HEK293 (cell line): ENCODE measurements around the gene FOXC1.
A peak's percentile ranks its signal among the peaks of the same experiment; 100 is the strongest.

Source experiments
- OSR2 ChIP-seq: fragments of 450-650 bp; formaldehyde crosslinking; IDR thresholded peaks from 2 replicates; pipeline ENCODE4 v1.5.1; 2016; ENCODE audit warnings: missing biosample characterization, missing genetic modification characterization
- SCRT1 ChIP-seq: fragments of 450-650 bp; formaldehyde crosslinking; IDR thresholded peaks from 2 replicates; pipeline ENCODE4 v1.5.1; 2016; ENCODE audit warnings: missing biosample characterization, missing genetic modification characterization, borderline replicate concordance
- SCRT2 ChIP-seq: fragments of 450-650 bp; formaldehyde crosslinking; IDR thresholded peaks from 2 replicates; pipeline ENCODE4 v1.5.1; 2016; ENCODE audit warnings: missing biosample characterization, missing genetic modification characterization
- ZBTB1 ChIP-seq: fragments of 450-650 bp; formaldehyde crosslinking; IDR thresholded peaks from 2 replicates; pipeline ENCODE4 v1.5.1; 2016; ENCODE audit warnings: missing biosample characterization, missing genetic modification characterization
- ZNF140 ChIP-seq: fragments of 450-650 bp; formaldehyde crosslinking; IDR thresholded peaks from 2 replicates; pipeline ENCODE4 v1.5.1; 2016; ENCODE audit warnings: missing biosample characterization, missing genetic modification characterization
- ZNF146 ChIP-seq: fragments of 450-650 bp; formaldehyde crosslinking; IDR thresholded peaks from 2 replicates; pipeline ENCODE4 v1.5.1; 2016; ENCODE audit warnings: missing biosample characterization, missing genetic modification characterization
- ZNF24 ChIP-seq: fragments of 450-650 bp; formaldehyde crosslinking; IDR thresholded peaks from 2 replicates; pipeline ENCODE4 v1.5.1; 2016; ENCODE audit warnings: missing biosample characterization, missing genetic modification characterization
- ZNF292 ChIP-seq: fragments of 450-650 bp; formaldehyde crosslinking; IDR thresholded peaks from 2 replicates; pipeline ENCODE4 v1.5.1; 2016; ENCODE audit warnings: low read depth, missing biosample characterization, missing genetic modification characterization, borderline replicate concordance
- ZNF37A ChIP-seq: fragments of 450-650 bp; IDR thresholded peaks from 2 replicates; pipeline ENCODE4 v1.5.1; 2018; ENCODE audit warnings: missing biosample characterization, missing genetic modification characterization
- ZNF473 ChIP-seq: fragments of 450-650 bp; formaldehyde crosslinking; IDR thresholded peaks from 2 replicates; pipeline ENCODE4 v1.5.1; 2017; ENCODE audit warnings: missing biosample characterization, missing genetic modification characterization
- ZNF521 ChIP-seq: fragments of 450-650 bp; formaldehyde crosslinking; IDR thresholded peaks from 2 replicates; pipeline ENCODE4 v1.5.1; 2017; ENCODE audit warnings: missing biosample characterization, mild to moderate bottlenecking, missing genetic modification characterization
- ZNF548 ChIP-seq: fragments of 450-650 bp; formaldehyde crosslinking; IDR thresholded peaks from 2 replicates; pipeline ENCODE4 v1.5.1; 2016; ENCODE audit warnings: missing biosample characterization, missing genetic modification characterization
- ZNF626 ChIP-seq: fragments of 450-650 bp; sonication (Bioruptor Pico); formaldehyde crosslinking; IDR thresholded peaks from 2 replicates; pipeline ENCODE4 v1.5.1; 2018; ENCODE audit warnings: missing biosample characterization, missing genetic modification characterization, inconsistent platforms
- ZSCAN23 ChIP-seq: fragments of 450-650 bp; formaldehyde crosslinking; IDR thresholded peaks from 2 replicates; pipeline ENCODE4 v1.5.1; 2016; ENCODE audit warnings: missing biosample characterization, missing genetic modification characterization
- TF ChIP-seq, protein P1 (sequence below): fragments of 450-650 bp; formaldehyde crosslinking; IDR thresholded peaks from 2 replicates; pipeline ENCODE4 v1.5.1; 2016; ENCODE audit warnings: missing biosample characterization, missing genetic modification characterization
- TF ChIP-seq, protein P2 (sequence below): fragments of 450-650 bp; formaldehyde crosslinking; IDR thresholded peaks from 2 replicates; pipeline ENCODE4 v1.5.1; 2016; ENCODE audit warnings: missing biosample characterization, missing genetic modification characterization
- TF ChIP-seq, protein P3 (sequence below): fragments of 450-650 bp; formaldehyde crosslinking; IDR thresholded peaks from 2 replicates; pipeline ENCODE4 v1.5.1; 2017; ENCODE audit warnings: missing biosample characterization, missing genetic modification characterization
- TF ChIP-seq, protein P4 (sequence below): fragments of 450-650 bp; formaldehyde crosslinking; IDR thresholded peaks from 2 replicates; pipeline ENCODE4 v1.5.1; 2016; ENCODE audit warnings: missing biosample characterization, missing genetic modification characterization
- TF ChIP-seq, protein P5 (sequence below): fragments of 450-650 bp; formaldehyde crosslinking; IDR thresholded peaks from 2 replicates; pipeline ENCODE4 v1.5.1; 2016; ENCODE audit warnings: missing biosample characterization, missing genetic modification characterization
- TF ChIP-seq, protein P6 (sequence below): IDR thresholded peaks from 2 replicates; pipeline ENCODE4 v1.6.1; 2011; ENCODE audit warnings: mild to moderate bottlenecking, low read depth, low read length, borderline replicate concordance
- TF ChIP-seq, protein P7 (sequence below): fragments of 450-650 bp; IDR thresholded peaks from 2 replicates; pipeline ENCODE4 v1.5.1; 2018; ENCODE audit warnings: missing biosample characterization, missing genetic modification characterization

FOXC1 gene

DNA sequence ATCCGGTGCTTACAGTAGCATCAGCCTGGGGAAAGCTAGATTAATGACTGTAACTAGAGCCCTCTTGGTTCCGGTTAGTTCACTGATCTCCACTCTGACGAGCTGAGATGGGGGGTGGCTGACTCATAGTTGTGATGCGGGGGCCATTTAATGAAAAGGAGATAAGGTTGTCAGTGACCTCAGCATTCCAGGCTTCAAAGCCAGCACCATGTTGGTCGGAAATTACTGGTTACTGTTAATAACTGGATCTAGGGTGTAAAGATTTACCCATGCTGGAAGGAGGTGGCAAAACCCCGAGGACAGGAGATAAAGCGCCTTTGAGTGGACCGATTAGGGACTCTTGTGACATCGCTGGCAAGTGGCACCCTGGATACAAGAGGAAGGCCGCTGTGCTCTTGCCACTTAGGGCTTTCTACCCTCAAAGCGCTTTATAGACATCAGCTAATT, 21.1 kb downstream of the FOXC1 start (continued):
- TF ChIP-seq, protein P1, sequence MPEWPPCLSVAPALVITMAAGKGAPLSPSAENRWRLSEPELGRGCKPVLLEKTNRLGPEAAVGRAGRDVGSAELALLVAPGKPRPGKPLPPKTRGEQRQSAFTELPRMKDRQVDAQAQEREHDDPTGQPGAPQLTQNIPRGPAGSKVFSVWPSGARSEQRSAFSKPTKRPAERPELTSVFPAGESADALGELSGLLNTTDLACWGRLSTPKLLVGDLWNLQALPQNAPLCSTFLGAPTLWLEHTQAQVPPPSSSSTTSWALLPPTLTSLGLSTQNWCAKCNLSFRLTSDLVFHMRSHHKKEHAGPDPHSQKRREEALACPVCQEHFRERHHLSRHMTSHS = no peak; the same call in 1 of the 2 replicates
- TF ChIP-seq, protein P2, sequence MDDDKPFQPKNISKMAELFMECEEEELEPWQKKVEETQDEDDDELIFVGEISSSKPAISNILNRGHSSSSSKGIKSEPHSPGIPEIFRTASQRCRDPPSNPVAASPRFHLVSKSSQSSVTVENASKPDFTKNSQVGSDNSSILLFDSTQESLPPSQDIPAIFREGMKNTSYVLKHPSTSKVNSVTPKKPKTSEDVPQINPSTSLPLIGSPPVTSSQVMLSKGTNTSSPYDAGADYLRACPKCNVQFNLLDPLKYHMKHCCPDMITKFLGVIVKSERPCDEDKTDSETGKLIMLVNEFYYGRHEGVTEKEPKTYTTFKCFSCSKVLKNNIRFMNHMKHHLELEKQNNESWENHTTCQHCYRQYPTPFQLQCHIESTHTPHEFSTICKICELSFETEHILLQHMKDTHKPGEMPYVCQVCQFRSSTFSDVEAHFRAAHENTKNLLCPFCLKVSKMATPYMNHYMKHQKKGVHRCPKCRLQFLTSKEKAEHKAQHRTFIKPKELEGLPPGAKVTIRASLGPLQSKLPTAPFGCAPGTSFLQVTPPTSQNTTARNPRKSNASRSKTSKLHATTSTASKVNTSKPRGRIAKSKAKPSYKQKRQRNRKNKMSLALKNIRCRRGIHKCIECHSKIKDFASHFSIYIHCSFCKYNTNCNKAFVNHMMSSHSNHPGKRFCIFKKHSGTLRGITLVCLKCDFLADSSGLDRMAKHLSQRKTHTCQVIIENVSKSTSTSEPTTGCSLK (tag by site-specific recombination) = no peak
- TF ChIP-seq ZNF292 (tag by site-specific recombination) = no peak
- TF ChIP-seq ZNF521 = no peak
- no peak; the same call in 1 of the 2 replicates for TF ChIP-seq ZBTB1 (tag by site-specific recombination)
- peak; percentile 98 for TF ChIP-seq OSR2 (tag by site-specific recombination)
- TF ChIP-seq, protein P3, sequence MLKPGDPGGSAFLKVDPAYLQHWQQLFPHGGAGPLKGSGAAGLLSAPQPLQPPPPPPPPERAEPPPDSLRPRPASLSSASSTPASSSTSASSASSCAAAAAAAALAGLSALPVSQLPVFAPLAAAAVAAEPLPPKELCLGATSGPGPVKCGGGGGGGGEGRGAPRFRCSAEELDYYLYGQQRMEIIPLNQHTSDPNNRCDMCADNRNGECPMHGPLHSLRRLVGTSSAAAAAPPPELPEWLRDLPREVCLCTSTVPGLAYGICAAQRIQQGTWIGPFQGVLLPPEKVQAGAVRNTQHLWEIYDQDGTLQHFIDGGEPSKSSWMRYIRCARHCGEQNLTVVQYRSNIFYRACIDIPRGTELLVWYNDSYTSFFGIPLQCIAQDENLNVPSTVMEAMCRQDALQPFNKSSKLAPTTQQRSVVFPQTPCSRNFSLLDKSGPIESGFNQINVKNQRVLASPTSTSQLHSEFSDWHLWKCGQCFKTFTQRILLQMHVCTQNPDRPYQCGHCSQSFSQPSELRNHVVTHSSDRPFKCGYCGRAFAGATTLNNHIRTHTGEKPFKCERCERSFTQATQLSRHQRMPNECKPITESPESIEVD (tag by site-specific recombination) = peak; percentile 60
- TF ChIP-seq ZNF140 (tag by site-specific recombination) = no peak
- TF ChIP-seq ZNF146 (tag by site-specific recombination) = peak; percentile 44; the same call in 1 of the 2 replicates
- no peak for TF ChIP-seq ZNF37A (tag by site-specific recombination)
- TF ChIP-seq ZNF548 = no peak
- no peak for TF ChIP-seq SCRT1 (tag by site-specific recombination)
- TF ChIP-seq, protein P4, sequence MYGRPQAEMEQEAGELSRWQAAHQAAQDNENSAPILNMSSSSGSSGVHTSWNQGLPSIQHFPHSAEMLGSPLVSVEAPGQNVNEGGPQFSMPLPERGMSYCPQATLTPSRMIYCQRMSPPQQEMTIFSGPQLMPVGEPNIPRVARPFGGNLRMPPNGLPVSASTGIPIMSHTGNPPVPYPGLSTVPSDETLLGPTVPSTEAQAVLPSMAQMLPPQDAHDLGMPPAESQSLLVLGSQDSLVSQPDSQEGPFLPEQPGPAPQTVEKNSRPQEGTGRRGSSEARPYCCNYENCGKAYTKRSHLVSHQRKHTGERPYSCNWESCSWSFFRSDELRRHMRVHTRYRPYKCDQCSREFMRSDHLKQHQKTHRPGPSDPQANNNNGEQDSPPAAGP = peak; percentile 96
- no peak for TF ChIP-seq ZNF626 (tag by site-specific recombination)
- no peak for TF ChIP-seq SCRT2 (tag by site-specific recombination)
- peak; percentile 90 for TF ChIP-seq ZSCAN23 (tag by site-specific recombination)
- TF ChIP-seq, protein P5, sequence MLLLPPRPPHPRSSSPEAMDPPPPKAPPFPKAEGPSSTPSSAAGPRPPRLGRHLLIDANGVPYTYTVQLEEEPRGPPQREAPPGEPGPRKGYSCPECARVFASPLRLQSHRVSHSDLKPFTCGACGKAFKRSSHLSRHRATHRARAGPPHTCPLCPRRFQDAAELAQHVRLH (tag by site-specific recombination) = no peak
- TF ChIP-seq, protein P6, sequence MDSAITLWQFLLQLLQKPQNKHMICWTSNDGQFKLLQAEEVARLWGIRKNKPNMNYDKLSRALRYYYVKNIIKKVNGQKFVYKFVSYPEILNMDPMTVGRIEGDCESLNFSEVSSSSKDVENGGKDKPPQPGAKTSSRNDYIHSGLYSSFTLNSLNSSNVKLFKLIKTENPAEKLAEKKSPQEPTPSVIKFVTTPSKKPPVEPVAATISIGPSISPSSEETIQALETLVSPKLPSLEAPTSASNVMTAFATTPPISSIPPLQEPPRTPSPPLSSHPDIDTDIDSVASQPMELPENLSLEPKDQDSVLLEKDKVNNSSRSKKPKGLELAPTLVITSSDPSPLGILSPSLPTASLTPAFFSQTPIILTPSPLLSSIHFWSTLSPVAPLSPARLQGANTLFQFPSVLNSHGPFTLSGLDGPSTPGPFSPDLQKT = no peak
- TF ChIP-seq ZNF24 = peak; percentile 96
- TF ChIP-seq, protein P7, sequence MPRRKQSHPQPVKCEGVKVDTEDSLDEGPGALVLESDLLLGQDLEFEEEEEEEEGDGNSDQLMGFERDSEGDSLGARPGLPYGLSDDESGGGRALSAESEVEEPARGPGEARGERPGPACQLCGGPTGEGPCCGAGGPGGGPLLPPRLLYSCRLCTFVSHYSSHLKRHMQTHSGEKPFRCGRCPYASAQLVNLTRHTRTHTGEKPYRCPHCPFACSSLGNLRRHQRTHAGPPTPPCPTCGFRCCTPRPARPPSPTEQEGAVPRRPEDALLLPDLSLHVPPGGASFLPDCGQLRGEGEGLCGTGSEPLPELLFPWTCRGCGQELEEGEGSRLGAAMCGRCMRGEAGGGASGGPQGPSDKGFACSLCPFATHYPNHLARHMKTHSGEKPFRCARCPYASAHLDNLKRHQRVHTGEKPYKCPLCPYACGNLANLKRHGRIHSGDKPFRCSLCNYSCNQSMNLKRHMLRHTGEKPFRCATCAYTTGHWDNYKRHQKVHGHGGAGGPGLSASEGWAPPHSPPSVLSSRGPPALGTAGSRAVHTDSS (tag by site-specific recombination) = no peak
- TF ChIP-seq ZNF473 (tag by site-specific recombination) = no peak
